ENCODE results near the gene ROM1.

Gene ROM1

DNA sequence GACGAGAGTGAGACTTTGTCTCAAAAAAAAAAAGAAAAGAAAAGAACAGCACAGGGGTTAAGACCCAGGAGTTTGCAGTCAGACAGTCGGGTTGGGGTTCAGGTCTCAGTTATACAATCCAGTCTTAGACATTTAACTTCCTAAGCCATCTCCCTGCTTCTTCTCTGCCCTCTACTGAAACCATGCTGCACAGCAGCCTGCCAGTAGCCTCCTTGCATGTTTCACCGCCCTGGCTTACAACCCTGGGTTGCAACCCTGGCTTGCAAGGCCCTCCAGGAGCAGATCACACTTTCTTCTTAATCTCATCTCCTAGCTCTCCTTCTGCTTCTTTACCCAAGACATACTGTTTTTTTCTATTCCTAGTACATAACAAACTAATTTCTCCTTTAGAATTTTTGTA, 14.7 kb downstream of the ROM1 start:
- no peaks in the 10 kb centered on the region for H4K20me1 ChIP-seq (ENCODE audit: low read depth, low read length)
- H3K36me3 ChIP-seq (ENCODE audit: low read length): peaks cover 18% of the 10 kb centered on the region
- H2AFZ ChIP-seq (ENCODE audit: low read depth, low read length, severe bottlenecking): no peak overlapping the region
- peaks cover 11% of the 10 kb centered on the region for H3F3A ChIP-seq (ENCODE audit: insufficient read depth)
- no peak overlapping the region for H3K27ac ChIP-seq (ENCODE audit: low read depth, low read length)
- no peak overlapping the region for H3K9ac ChIP-seq (ENCODE audit: low read length)
- no peaks in the 10 kb centered on the region for H3K9me2 ChIP-seq (replicated peaks; ENCODE audit: insufficient read depth, low read length)
- H3K4me3 ChIP-seq (ENCODE audit: insufficient read depth, low read length, poor library complexity, severe bottlenecking): no peak overlapping the region
- H3K79me2 ChIP-seq (ENCODE audit: insufficient read depth, low read length): no peaks in the 10 kb centered on the region
- H3K27me3 ChIP-seq (ENCODE audit: low read length): no peaks in the 10 kb centered on the region
- H3K4me2 ChIP-seq (ENCODE audit: low read depth, low read length, poor library complexity, severe bottlenecking): no peak overlapping the region
- TF ChIP-seq CTCF (IDR thresholded peaks at IDR 0.05; ENCODE audit: insufficient read depth, low read length, poor library complexity, severe bottlenecking): no peak
- no peak for TF ChIP-seq EZH2phosphoT487 (conservative IDR thresholded peaks at IDR 0.05; ENCODE audit: low read length)
- no peaks in the 10 kb centered on the region for H3K9me3 ChIP-seq (ENCODE audit: insufficient read depth, low read length)

- peaks cover 27% of the 10 kb centered on the region for H3K36me3 ChIP-seq (ENCODE audit: low read length)
- H2AFZ ChIP-seq (ENCODE audit: low read depth, low read length, severe bottlenecking): no peak overlapping the region
- no peaks in the 10 kb centered on the region for H3F3A ChIP-seq (ENCODE audit: insufficient read depth)
- TF ChIP-seq EZH2phosphoT487 (conservative IDR thresholded peaks at IDR 0.05; ENCODE audit: low read length) (no peak), CTCF (IDR thresholded peaks at IDR 0.05; ENCODE audit: insufficient read depth, low read length, poor library complexity, severe bottlenecking) (no peak)
- H3K4me2 ChIP-seq (ENCODE audit: low read depth, low read length, poor library complexity, severe bottlenecking): no peak overlapping the region
- no peaks in the 10 kb centered on the region for H3K9me2 ChIP-seq (replicated peaks; ENCODE audit: insufficient read depth, low read length)
- H3K4me3 ChIP-seq (ENCODE audit: insufficient read depth, low read length, poor library complexity, severe bottlenecking): no peak overlapping the region
- no peaks in the 10 kb centered on the region for H3K27me3 ChIP-seq (ENCODE audit: low read length)
- H3K79me2 ChIP-seq (ENCODE audit: insufficient read depth, low read length): no peaks in the 10 kb centered on the region
- H3K27ac ChIP-seq (ENCODE audit: low read depth, low read length): no peak overlapping the region
- no peak overlapping the region for H3K9ac ChIP-seq (ENCODE audit: low read length)
- H4K20me1 ChIP-seq (ENCODE audit: low read depth, low read length): no peaks in the 10 kb centered on the region
- H3K9me3 ChIP-seq (ENCODE audit: insufficient read depth, low read length): no peaks in the 10 kb centered on the region
Measured at GRCh38 chr11:62632492-62632891, 19.4 kb downstream of the ROM1 start.

- TF ChIP-seq CTCF (IDR thresholded peaks at IDR 0.05; ENCODE audit: insufficient read depth, low read length, poor library complexity, severe bottlenecking): no peak
- TF ChIP-seq EZH2phosphoT487 (conservative IDR thresholded peaks at IDR 0.05; ENCODE audit: low read length): no peak
- Histone ChIP-seq H3K4me3 (ENCODE audit: insufficient read depth, low read length, poor library complexity, severe bottlenecking) (no peak overlapping the region), H3K9me3 (ENCODE audit: insufficient read depth, low read length) (no peaks in the 10 kb centered on the region), H3K9ac (ENCODE audit: low read length) (no peak overlapping the region), H3K4me2 (ENCODE audit: low read depth, low read length, poor library complexity, severe bottlenecking) (no peak overlapping the region), H3K9me2 (replicated peaks; ENCODE audit: insufficient read depth, low read length) (no peaks in the 10 kb centered on the region), H4K20me1 (ENCODE audit: low read depth, low read length) (no peaks in the 10 kb centered on the region), H3K79me2 (ENCODE audit: insufficient read depth, low read length) (peaks cover 57% of the 10 kb centered on the region), H3K27me3 (ENCODE audit: low read length) (no peaks in the 10 kb centered on the region), H3K27ac (ENCODE audit: low read depth, low read length) (no peak overlapping the region), H2AFZ (ENCODE audit: low read depth, low read length, severe bottlenecking) (no peak overlapping the region), H3K36me3 (ENCODE audit: low read length) (no peaks in the 10 kb centered on the region), H3F3A (ENCODE audit: insufficient read depth) (peaks cover 4% of the 10 kb centered on the region)
Measured at GRCh38 chr11:62644220-62644619, 31.2 kb downstream of the ROM1 start.

DNA sequence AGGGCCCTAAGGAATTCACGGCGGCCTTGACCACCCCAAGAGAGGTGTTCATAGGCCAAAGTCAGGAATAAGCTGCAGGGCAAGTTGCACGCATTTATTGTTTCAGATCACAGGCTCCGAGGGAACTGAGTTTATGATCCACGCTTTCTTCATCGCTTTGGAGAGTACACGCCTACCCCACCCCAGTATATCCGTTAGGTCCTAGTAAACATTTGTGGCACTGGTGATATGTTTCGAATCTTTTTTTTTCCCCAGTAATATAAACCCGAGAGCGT, 32.6 kb downstream of the ROM1 start:
- Histone ChIP-seq H3K4me3 (ENCODE audit: insufficient read depth, low read length, poor library complexity, severe bottlenecking) (peak overlapping the region; percentile 89), H4K20me1 (ENCODE audit: low read depth, low read length) (no peaks in the 10 kb centered on the region), H3K27ac (ENCODE audit: low read depth, low read length) (peak overlapping the region; percentile 79), H2AFZ (ENCODE audit: low read depth, low read length, severe bottlenecking) (no peak overlapping the region), H3K36me3 (ENCODE audit: low read length) (no peaks in the 10 kb centered on the region), H3K4me2 (ENCODE audit: low read depth, low read length, poor library complexity, severe bottlenecking) (peak overlapping the region; percentile 86), H3K9ac (ENCODE audit: low read length) (peak overlapping the region; percentile 98), H3K9me3 (ENCODE audit: insufficient read depth, low read length) (no peaks in the 10 kb centered on the region), H3F3A (ENCODE audit: insufficient read depth) (peaks cover 4% of the 10 kb centered on the region), H3K27me3 (ENCODE audit: low read length) (no peaks in the 10 kb centered on the region), H3K9me2 (replicated peaks; ENCODE audit: insufficient read depth, low read length) (no peaks in the 10 kb centered on the region), H3K79me2 (ENCODE audit: insufficient read depth, low read length) (peaks cover 51% of the 10 kb centered on the region)
- TF ChIP-seq CTCF (IDR thresholded peaks at IDR 0.05; ENCODE audit: insufficient read depth, low read length, poor library complexity, severe bottlenecking) (no peak), EZH2phosphoT487 (conservative IDR thresholded peaks at IDR 0.05; ENCODE audit: low read length) (no peak)

Data from SU-DHL-6 (cell line).